HG02623 (cell line): ENCODE data around the gene IRF2BP2.
A peak's percentile ranks its signal among the peaks of the same experiment; 100 is the strongest.

Experiments
- ATAC-seq: cut with Tn5 transposase; IDR thresholded peaks from one replicate; pipeline ENCODE4 v1.9.1; 2021; ENCODE audit warnings: moderate library complexity; ENCODE audit not compliant: unreplicated experiment

Gene IRF2BP2

DNA sequence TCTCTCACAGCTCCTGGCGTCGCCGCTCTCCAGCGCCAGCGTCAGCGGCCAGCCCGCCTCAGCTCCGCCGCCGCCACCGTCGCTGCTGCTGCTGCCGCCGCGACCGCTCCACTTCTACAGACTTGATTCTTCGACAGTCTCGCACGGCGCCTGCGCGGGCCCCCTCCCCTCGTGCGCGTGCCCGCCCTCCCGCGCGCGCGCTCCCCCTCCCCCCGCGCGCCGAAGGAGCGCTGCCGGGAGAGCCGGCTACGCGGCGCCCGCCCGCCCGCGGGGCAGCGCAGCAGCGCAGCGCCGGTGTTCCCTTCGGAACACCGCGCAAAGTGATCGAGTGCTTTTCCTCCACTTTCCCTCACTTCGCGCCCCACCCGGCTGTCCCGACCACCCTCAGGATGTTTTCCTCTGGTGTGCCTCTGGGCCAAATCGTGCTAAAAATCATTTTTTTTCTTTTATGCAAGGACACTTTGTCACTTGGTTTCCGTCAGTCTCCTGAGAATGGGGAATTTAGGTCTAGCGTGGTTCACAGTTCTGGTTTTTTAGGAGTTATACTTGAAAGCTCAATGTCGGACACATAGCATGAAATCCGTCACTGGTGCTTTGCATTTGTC, at the start of gene IRF2BP2:
IRF2BP2 (minus strand) TSS at position 118 of the 605 bp plus-strand sequence. CDS start 684 bp downstream, outside the sequence.
- peak; percentile 15 for ATAC-seq

DNA sequence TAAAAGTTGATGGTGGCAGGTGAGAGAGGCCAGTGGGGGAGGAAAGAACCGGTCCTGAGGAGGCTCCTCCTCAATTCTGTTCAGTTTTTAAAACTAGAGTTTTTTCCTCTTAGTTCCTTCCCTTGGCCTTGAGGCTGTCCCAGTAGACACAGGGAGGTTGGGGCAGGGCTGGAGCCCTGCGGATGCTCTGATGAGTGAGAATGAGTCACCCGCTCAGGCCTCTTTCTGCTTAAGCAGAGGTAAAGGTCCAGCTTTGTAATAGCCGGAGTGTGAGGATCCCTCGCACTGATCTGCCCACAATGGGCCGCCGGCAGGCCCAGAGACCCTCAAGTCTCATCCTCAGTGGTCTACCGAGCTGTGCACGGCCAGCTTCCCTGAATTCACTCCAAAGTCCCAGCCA, 49.6 kb upstream of the IRF2BP2 start:
- ATAC-seq: no peak

DNA sequence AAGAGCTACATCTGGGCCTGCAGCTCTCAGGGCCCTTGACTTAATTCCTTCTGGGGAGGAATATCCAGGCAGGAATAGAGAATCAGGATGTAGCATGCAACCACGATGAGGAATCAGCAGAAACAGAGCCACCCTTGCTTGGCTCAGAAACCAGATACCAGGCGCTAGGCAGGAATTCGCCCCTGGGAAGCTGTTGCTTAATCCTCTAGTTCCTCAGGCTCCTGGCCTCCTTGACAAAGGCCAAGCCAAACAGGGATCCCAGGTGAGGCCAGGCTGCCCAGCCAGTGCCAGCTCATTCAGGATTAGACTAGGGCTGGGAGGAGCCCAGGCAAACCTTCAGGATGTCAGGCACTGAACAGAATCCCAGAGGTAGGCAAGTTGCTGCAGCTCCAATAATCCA, 48.2 kb upstream of the IRF2BP2 start:
- no peak for ATAC-seq

DNA sequence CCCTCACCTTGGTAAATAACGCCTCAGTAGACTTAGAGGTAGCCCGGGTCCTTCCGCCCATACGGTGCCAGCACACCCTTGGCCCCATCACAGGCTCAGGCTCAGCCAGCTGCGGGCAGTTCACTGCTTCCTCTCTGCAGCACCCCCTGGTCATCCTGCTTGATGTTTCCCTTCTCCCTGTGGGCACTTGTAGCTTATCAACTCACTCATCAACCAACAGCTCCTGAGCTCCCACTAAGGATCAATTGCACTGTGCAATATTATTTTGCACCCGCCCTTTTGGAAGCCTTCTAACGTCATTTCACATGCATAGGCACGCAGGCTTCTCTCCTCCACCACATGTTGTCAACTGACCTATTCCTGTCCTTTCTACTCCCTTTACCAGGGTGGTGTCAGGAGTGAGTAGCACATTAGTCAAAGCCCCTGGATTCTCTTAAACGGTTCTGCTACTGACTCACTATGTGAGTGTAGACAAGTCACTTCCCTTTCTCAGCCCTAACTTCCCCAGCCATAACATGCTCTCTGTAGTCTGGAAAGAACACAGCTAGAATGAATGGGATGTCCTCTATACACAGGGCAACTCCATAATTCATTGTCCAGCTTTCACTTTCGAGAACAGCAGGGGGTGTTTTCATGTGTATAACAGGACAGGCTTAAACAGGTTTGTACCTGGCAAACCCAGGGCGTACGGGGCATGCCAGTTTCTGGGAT, 47.1 kb upstream of the IRF2BP2 start:
- peak; percentile 37 for ATAC-seq

DNA sequence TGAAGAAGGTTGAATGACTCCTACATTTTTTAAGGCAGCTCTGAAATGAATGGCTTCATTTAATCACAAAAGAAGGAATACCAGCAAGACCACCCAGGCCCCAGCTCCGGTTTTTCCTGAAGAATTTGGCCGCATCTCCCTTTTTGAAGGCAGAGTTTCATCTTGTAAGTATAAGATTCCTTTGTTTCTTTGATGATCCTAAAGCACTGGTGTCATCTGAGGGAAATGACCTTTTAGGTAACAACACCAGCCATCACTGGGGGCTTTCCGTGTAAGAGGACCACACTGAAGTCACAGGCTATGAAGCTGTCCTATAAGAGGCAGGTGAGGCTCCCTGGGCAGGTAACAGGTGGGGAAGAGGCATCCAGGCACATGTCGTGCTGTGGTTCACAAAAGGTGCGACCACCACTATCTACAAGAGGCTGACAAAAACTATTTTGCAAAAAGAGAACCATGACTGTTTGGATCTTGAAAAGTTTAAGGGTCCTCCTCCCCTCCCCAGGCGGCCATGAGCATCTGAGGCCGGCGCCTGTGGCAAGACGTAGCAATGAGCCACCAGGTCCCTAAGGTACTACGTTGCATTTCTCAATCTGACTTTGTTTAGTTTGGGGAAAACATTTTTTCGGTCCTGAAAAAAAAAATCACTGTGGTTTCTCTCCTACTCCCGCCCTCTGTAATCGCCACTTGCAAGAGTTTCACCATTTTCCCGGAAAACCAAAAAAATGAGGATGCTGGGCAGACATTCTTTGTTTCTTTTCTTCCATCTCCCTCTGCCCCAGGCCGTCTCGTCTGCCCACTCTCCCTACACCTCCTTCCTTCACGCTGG, 46.3 kb upstream of the IRF2BP2 start:
- ATAC-seq: no peak

DNA sequence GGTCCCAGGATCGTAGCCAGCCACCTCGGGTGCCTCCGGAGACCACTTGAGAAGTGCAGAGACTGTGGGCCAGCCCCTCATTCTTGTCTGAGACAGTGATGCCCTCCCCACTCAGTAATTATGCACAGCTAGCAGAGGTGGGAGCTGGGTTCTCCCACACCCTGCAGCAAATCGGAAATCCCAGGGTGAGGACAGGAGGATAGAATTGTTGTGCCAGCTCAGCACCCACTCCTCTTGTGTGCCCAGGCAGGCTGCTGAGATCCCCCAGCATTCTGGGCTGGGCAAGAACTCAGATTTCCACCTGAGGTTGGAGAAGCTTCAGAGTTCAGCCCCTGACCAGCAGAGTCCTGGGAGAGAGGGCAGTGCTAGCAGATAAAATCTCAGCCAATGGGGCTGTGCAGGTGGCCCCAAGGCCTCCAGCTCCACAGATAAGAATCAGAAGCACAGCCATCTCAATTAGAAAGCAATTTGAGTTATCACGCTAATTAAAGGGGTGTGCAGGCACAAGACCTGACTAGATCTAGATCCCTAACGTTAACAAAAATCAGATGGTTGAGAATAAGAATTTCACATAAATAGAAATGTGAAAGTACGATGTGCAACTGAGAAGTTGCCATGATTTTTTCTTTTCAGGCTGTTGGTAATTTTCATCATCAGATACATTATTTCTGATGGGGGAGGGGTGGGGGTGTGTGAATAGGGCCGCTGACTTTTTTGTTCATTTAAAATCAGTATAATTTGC, 45.5 kb upstream of the IRF2BP2 start:
- no peak for ATAC-seq

DNA sequence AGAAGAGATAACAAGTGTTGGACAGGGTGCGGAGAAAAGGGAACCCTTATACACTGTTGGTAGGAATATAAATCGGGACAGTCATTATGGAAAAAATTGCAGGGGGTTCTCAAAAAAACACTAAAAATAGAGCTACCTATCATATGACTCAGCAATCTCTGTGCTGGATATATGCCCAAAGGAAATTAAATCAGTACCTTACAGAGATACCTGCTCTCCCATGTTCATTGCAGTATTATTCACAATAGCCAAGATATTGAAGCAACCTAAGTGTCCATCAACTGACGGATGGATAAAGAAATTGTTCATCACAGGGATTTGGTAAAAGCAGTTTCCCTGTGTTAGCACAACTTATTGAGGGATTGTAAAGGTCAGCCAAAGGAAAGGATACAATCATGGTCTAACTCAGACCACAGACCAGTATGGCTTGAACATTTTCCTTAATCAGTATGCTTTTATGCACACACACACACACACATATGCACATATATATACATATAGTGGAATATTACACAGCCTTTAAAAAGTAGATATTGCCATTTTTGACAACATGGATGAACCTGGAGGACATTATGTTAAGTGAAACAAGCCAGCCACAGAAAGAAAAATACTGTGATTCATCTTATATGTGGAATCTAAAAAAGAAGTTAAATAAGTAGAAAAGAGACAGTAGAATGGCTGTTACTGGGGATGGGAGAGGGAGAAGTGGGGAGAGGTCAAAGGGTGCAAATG, 44.2 kb upstream of the IRF2BP2 start:
- ATAC-seq: no peak

DNA sequence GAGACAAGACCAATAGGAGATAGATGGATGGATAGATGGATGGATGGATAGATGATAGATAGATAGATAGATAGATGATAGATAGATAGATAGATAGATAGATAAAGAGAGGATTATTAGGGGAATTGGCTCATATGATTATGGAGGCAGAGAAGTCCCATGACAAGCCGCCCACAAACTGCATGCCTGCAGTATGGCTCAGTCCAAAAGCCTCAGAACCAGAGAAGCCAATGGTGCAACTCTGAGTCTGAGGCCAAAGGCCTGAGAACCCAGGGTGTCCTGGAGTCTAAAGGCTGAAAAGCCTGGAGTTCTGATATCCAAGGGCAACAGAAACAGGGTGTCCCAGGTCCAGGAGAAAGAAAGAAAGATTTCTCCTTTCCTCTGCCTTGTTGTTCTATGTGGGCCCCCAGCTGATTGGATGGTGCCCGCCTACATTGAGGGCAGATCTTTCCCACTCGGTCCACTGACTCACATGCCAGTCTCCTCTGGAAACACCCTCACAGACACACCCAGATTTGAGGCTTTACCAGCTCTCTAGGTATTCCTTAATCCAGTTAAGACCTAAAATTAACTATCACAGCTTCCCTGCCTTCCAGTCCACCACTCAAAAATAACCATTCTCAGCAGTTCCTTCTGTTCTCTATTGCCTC, 39.6 kb upstream of the IRF2BP2 start:
- ATAC-seq: no peak

DNA sequence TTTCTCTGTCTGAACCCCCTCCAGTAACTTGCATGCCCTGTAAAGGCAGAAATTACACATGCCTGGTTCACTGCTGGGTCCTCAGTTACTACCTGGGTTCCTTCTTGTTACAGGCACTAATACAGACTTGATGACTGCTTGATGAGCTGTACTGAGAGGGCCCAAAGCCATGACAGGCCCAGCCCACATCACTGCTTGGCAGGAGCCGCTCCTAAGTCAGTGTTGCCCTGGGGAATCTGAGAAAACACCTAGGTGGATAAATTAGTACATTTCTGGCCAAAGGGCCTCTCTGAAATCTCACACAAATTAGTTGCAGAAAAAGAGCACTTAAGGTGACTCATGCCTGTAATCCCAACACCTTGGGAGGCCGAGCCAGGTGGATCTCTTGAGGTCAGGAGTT, 37.8 kb upstream of the IRF2BP2 start:
- no peak for ATAC-seq

DNA sequence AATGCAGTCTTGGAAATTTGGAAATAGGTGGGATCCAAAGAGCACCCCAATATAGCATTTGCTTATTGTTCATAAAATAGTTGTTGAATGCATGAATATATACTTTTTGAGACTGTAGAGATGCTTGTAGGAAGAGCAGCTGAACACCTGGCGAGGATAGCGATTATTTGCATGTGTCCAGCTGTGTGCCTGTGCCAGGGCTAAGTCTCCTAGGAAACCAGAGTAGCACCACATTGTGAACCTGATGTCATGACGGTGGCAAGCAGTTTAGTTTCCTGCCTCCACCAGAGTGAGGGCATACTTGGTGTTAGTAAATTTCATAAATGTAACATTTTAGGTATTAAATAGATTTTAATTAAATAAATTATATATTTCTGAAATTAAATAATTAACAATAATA, 37.3 kb upstream of the IRF2BP2 start:
- ATAC-seq: no peak

DNA sequence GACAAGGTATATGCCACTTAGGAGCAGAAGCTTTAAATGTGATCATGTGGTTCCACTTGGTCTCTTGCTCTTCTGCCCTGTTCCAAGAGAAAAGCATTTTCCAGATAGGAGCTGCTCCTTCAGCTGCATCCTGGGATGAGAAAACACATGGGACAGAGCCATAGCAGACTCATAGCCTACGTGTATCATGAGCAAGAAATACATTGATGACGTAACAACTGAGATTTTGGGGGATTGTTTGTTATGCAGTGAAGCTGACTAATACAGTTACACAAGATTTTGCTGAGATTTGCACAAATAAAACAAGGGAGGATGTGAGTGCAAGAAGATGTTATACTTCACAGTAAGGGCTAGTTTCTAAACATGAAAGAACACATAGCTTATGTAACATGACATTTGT, 36.0 kb upstream of the IRF2BP2 start:
- no peak for ATAC-seq

DNA sequence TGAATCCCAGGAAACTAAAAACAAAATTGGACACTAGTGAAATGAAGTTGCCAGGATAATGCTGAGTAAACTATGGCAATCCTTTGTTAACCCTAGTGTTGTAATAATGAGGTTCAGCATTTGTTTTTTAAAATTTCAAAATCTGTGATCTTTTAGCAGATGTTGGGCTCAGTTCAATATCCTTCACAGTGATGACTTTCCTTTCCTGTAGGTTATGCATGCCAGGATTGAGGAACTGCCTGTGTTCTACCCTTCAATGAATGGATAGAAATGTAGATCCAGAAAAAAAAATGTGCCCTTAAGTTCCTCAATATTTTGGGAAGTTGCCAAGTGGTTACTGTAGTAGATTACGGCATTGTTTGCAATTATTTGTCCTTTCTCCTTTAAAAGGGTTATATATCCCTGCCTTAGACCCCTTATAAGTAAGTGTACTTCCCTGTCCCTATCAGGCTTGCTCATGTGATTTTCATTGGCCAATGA, 35.5 kb upstream of the IRF2BP2 start:
- ATAC-seq: no peak

DNA sequence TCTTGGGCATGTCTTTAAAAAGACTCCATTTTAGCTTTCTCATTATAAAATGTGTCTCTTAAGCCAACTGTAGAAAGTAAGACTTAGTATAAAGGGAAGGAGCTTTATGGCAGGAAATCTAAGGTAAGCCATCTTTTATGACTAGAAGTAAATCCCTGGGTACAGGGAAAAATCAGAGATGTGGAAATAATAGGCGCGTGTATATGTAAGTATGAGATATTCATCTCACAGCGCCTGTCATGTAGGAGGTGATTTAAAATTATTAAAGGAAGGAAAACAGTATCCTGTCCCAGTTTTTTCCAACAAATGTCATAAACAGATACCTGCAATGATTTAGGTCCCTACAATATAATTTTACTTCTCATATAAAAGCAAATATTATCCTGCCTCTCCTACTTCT, 35.0 kb upstream of the IRF2BP2 start:
- no peak for ATAC-seq

DNA sequence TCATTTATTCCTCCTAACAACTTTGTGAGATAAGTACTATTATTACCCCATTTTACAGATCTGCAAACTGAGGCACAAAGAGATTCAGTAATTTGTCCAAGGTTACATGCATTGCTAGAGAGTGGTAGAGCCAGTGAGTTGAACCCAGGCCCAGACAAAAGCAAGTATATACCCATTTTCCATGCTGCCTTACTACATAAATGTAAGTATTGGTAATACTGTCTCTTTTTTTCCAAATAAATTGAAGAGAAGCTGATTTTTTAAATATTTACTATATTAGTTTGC, 33.8 kb upstream of the IRF2BP2 start:
- no peak for ATAC-seq

DNA sequence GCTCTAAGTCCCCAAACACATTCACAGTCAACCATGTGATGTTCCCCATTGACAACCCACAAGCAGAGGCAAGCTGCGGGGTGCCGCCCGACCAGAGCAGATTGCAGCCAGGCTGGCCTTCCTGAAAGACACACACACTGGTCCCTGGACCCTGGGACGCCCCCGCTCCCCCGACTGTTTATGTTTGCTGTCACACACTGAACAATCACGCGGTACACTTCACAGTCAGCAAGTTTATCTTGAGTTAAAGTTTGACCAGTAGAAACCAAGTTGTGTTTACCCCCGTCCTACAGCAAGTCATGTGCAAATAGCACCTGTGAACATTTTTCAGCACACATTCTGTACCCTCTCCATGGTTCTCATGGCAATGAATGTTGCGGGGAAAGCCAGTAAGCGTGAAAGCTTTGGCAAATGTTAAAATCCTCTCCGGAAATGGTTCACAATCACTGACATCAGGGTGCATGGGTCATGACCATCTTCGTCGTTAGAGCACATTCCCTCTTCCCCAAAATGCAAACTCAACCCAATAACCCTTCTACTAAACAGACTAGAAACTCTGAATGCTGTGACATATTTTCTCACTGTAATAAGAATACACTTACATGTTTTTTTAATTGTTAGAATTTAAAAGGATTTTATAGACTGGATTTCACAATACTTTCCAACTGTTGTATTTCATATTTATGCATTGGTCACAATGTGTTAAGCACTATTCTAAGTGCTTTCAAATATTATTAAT, 33.3 kb upstream of the IRF2BP2 start:
- ATAC-seq: no peak

DNA sequence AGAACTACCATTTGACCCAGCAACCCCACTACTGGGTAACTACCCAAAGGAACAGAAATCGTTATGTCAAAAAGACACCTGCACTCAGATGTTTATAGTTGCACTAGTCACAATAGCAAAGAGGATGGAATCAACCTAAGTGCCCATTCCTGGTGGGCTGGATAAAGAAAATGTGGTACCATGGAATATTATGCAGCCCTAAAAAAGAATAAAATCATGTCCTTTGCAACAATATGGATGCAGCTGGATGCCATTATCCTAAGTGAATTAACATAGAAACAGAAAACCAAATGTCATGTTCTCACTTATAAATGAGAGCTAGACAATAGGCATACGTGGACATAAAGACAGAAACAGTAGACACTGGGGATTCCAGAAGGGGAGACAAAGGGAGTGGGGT, 32.5 kb upstream of the IRF2BP2 start:
- no peak for ATAC-seq

DNA sequence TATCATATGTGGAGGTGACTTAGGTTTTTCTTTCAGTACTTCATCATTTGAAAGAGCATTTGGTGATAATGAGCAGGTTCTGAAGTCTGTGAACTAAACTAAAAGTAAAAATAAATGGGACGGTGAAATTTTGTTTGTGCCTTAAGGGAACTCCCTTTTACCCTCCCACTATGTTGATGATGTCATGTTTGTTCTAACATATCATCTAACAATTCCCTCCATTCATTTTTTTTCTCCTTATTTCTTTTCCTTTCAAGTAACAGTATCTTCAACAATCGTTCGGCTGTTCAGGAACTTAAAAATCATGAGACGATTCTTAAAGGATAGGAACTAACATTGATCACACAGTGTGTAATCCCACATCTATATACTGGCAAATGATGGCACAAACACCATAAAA, 30.0 kb upstream of the IRF2BP2 start:
- no peak for ATAC-seq

DNA sequence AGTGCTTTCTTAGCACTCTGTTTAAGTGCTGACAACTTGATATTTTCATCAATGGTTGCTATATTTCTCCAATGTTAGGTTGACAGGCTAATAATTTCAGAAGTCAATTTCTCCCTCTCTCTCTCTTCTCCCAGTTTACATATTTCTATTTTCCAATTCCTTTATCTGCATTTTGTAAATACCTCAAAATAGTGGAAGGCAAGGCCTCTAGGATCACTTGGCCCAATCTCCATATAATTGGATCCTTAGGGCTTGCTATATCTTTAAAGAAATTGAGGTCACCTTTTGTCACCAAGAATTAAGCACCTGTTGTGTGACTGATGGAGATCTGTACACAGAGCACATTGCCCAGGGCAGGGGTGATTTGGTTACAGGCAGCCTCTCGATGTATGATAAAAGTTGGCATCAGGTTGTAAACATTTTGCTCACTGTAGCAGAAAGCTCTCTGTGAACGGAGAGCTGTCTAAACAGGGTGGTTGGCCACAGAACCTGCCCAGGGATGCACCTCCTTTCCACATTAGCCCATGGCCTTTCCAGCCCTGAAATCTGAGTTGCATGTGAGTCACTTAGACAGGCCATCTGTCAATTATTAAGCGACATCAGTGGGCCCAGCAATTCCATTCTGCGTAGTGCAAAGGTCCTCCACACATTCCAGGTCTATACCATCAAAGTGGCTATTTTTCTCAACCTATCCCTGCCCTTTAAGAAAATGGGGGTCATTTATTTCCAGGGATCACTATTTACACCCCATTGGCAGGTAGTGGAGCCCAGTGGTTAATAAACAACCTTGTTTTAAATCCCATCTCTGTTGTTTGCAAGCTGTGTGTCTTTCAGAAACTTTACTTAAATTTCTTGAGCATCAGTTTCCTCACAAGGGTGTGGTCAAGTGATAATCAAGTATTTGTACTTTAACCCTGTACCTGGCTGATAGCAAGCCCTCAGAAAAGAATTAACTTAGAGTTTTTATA, 29.1 kb upstream of the IRF2BP2 start:
- no peak for ATAC-seq
